Thyroid gland (tissue), 4 donors: ENCODE measurements around the gene MPPED2. TPM values are rescaled to one million over a fixed set of nuclear protein-coding genes. Genes with fewer than 3 reads are reported as not detected.

Experiments
- DNase-seq, 2 donors: peaks; one replicate each; pipeline ENCODE4 v3.0.0-alpha.2; 2019
- H3K27ac ChIP-seq, 3 donors: fragments of 200-600 bp; sonication (generic); 1 replicate in 2 of 3; 2 replicates in 1 of 3; pipeline ENCODE4 v1.5.1; 2016 to 2019; ENCODE audit warnings: mild to moderate bottlenecking in 1 of 3, moderate library complexity in 1 of 3
- H3K27me3 ChIP-seq: fragments of 200-600 bp; sonication (generic); one replicate; pipeline ENCODE4 v1.5.1; 2019
- H3K36me3 ChIP-seq, 2 donors: fragments of 200-600 bp; sonication (generic); one replicate each; pipeline ENCODE4 v1.5.1; 2016 to 2019
- H3K4me1 ChIP-seq, 2 donors: fragments of 200-600 bp; sonication (generic); one replicate each; pipeline ENCODE4 v1.5.1; 2017 to 2019
- H3K4me3 ChIP-seq, 3 donors: fragments of 200-600 bp; sonication (generic); replicated peaks in 1 of 3; 1 replicate in 2 of 3; 2 replicates in 1 of 3; pipeline ENCODE4 v1.5.1; 2016; ENCODE audit warnings: mild to moderate bottlenecking in 1 of 3
- H3K9me3 ChIP-seq: fragments of 200-600 bp; sonication (generic); one replicate; pipeline ENCODE4 v1.5.1; 2017
- CTCF ChIP-seq, 6 experiments: fragments of 200-600 bp in 3 of 6; fragments of 450-650 bp in 3 of 6; sonication (generic) in 3 of 6; IDR thresholded peaks; one replicate each; pipeline ENCODE4 v1.5.1; 2016 to 2019; ENCODE audit warnings: antibody characterized with exemption in 6 of 6, mild to moderate bottlenecking in 2 of 6, inconsistent platforms in 1 of 6, moderate library complexity in 1 of 6
- POLR2A ChIP-seq, 2 donors: fragments of 450-650 bp; IDR thresholded peaks; one replicate each; pipeline ENCODE4 v1.6.1; 2017; ENCODE audit warnings: antibody characterized with exemption in 2 of 2, mild to moderate bottlenecking in 2 of 2, moderate library complexity in 1 of 2
- whole genome bisulfite sequencing, 2 donors: methylation state at CpG; one replicate each; pipeline ENCODE4 v1.1.5; 2017; 5-methylcytosine and 5-hydroxymethylcytosine counted together
- intact Hi-C: fragments of 100-400 bp; cut with DNase I; formaldehyde crosslinking; loops from one replicate; pipeline ENCODE4 v1.15.1; 2023
- total RNA-seq, 4 donors: library from RNA; depleted of rRNA; stranded (reverse); fragments of >200 nt; gene quantifications; one replicate each; pipeline ENCODE4 v1.2.3, GENCODE V29; 2016

The MPPED2 gene
- total RNA-seq, 4 donors from 2014 or later, result 35.5 to 103 (median 75.0) TPM

- intact Hi-C loops, result no loop called here
- Histone ChIP-seq H3K36me3 (no peaks in the 10 kb centered on the region), H3K27ac (no peak overlapping the region), H3K4me3 (no peak overlapping the region), H3K9me3 (no peaks in the 10 kb centered on the region), H3K27me3 (no peaks in the 10 kb centered on the region), H3K4me1 (peaks cover 0 to 3% of the 10 kb centered on the region in 2 donors)
- DNase-seq, result peak in 1 of 2 donors; percentile 17
- 74 to 76% methylated on average over 13 of the region's 13 CpGs for WGBS, 2 donors
- TF ChIP-seq POLR2A (IDR thresholded peaks at IDR 0.05) (no peak), CTCF (IDR thresholded peaks at IDR 0.05) (no peak)
Measured at GRCh38 chr11:30406978-30407762, 179.0 kb downstream of the MPPED2 start.

GRCh38 chr11:30405385-30405784 lies 180.8 kb downstream of the MPPED2 start:
- intact Hi-C loops, result no loop called here
- 80 to 82% methylated on average over 3 of the region's 3 CpGs for WGBS, 2 donors
- Histone ChIP-seq H3K27ac (no peak overlapping the region), H3K9me3 (no peaks in the 10 kb centered on the region), H3K4me1 (peaks cover 0 to 3% of the 10 kb centered on the region in 2 donors), H3K36me3 (no peaks in the 10 kb centered on the region), H3K4me3 (no peak overlapping the region), H3K27me3 (no peaks in the 10 kb centered on the region)
- no peak for DNase-seq
- no peak for TF ChIP-seq CTCF (IDR thresholded peaks at IDR 0.05)

GRCh38 chr11:30404136-30404535 lies 182.0 kb downstream of the MPPED2 start:
- H3K27me3 ChIP-seq, result no peaks in the 10 kb centered on the region
- H3K27ac ChIP-seq, result no peak overlapping the region
- no peak for DNase-seq
- H3K4me3 ChIP-seq, result no peak overlapping the region
- TF ChIP-seq CTCF (IDR thresholded peaks at IDR 0.05), result no peak
- TF ChIP-seq POLR2A (IDR thresholded peaks at IDR 0.05), result no peak
- H3K4me1 ChIP-seq, result peaks cover 0 to 3% of the 10 kb centered on the region in 2 donors
- intact Hi-C loops, result no loop called here
- H3K9me3 ChIP-seq, result no peaks in the 10 kb centered on the region
- WGBS, 2 donors, result 94 to 97% methylated on average over 3 of the region's 3 CpGs
- no peaks in the 10 kb centered on the region for H3K36me3 ChIP-seq

- TF ChIP-seq CTCF (IDR thresholded peaks at IDR 0.05) (no peak), POLR2A (IDR thresholded peaks at IDR 0.05) (no peak)
- Histone ChIP-seq H3K36me3 (no peaks in the 10 kb centered on the region), H3K4me3 (no peak overlapping the region), H3K9me3 (no peaks in the 10 kb centered on the region), H3K27me3 (no peaks in the 10 kb centered on the region), H3K27ac (no peak overlapping the region), H3K4me1 (peaks cover 15 to 16% of the 10 kb centered on the region in 2 donors)
- WGBS, 2 donors, result 82 to 86% methylated on average over 8 of the region's 8 CpGs
- intact Hi-C loops, result no loop called here
- no peak for DNase-seq
Measured at GRCh38 chr11:30395751-30396150, 190.4 kb downstream of the MPPED2 start.

GRCh38 chr11:30393012-30393411 lies 193.1 kb downstream of the MPPED2 start:
- Histone ChIP-seq H3K27me3 (no peaks in the 10 kb centered on the region), H3K4me1 (peaks cover 15 to 16% of the 10 kb centered on the region in 2 donors), H3K27ac (peak overlapping the region in 2 of 3 donors; percentile 44 to 59), H3K36me3 (no peaks in the 10 kb centered on the region), H3K9me3 (no peaks in the 10 kb centered on the region), H3K4me3 (no peak overlapping the region)
- DNase-seq, result no peak
- 26 to 50% methylated on average over 1 of the region's 1 CpG for WGBS, 2 donors
- intact Hi-C loops, result no loop called here
- no peak for TF ChIP-seq POLR2A (IDR thresholded peaks at IDR 0.05)
- no peak for TF ChIP-seq CTCF (IDR thresholded peaks at IDR 0.05)
